OCI-LY7 (cell line): Measurements from ENCODE around the gene RBSN. TPM values are rescaled to one million over a fixed set of nuclear protein-coding genes. Genes with fewer than 3 reads are reported as not detected.

Experiments used
- BruUV-seq: library from RNA; stranded (reverse); fragments of 400-500 nt; replicated peaks from 2 replicates; lab custom pipeline; 2021; lab: Mats Ljungman, UMichigan
- CTCF ChIA-PET: fragments of 300-600 bp; sonication (Branson Sonifier 250); formaldehyde crosslinking; loops from one replicate; lab custom pipeline; 2022; ENCODE audit warnings: antibody characterized with exemption; ENCODE audit not compliant: unreplicated experiment; lab: Charles Lee
- POLR2A ChIA-PET: fragments of 300-600 bp; sonication (Branson Sonifier 250); formaldehyde crosslinking; loops from one replicate; lab custom pipeline; 2022; ENCODE audit warnings: antibody characterized with exemption; lab: Charles Lee
- DNase-seq: peaks from one replicate; pipeline ENCODE4 v3.0.0-alpha.2; 2015; ENCODE audit warnings: low spot score
- H2AFZ ChIP-seq: fragments of 200-600 bp; sonication (generic), shearing (Covaris generic); 2 replicates; pipeline ENCODE4 v1.6.1; 2014; ENCODE audit warnings: mild to moderate bottlenecking, antibody characterized with exemption, low read length, moderate library complexity
- H3K27ac ChIP-seq: fragments of 200-600 bp; sonication (generic); 2 replicates; pipeline ENCODE4 v1.5.1; 2014; ENCODE audit warnings: mixed run types, low read depth, mild to moderate bottlenecking, moderate library complexity, low read length, inconsistent platforms; ENCODE audit not compliant: poor library complexity, severe bottlenecking
- H3K36me3 ChIP-seq: fragments of 200-600 bp; sonication (generic); 2 replicates; pipeline ENCODE4 v1.6.1; 2014; ENCODE audit warnings: mild to moderate bottlenecking, antibody characterized with exemption, low read length, moderate library complexity, mixed read lengths; ENCODE audit not compliant: insufficient read depth
- H3K4me1 ChIP-seq: fragments of 200-600 bp; sonication (generic); 2 replicates; pipeline ENCODE4 v1.5.1; 2014; ENCODE audit warnings: mild to moderate bottlenecking, low read length; ENCODE audit not compliant: insufficient read depth, poor library complexity, severe bottlenecking
- H3K4me2 ChIP-seq: fragments of 200-600 bp; sonication (generic); 2 replicates; pipeline ENCODE4 v1.6.1; 2014; ENCODE audit warnings: mild to moderate bottlenecking, low read length
- H3K4me3 ChIP-seq: fragments of 200-600 bp; sonication (generic); 2 replicates; pipeline ENCODE4 v1.5.1; 2014; ENCODE audit warnings: mild to moderate bottlenecking, low read depth, low read length; ENCODE audit not compliant: poor library complexity, severe bottlenecking
- H3K79me2 ChIP-seq: fragments of 200-600 bp; sonication (generic); 2 replicates; pipeline ENCODE4 v1.6.1; 2016; ENCODE audit warnings: low read depth, mild to moderate bottlenecking, low read length, moderate library complexity, mixed read lengths; ENCODE audit not compliant: insufficient read depth
- H3K9me2 ChIP-seq: fragments of 200-600 bp; sonication (generic); 2 replicates; pipeline ENCODE4 v1.6.1; 2016; ENCODE audit warnings: mild to moderate bottlenecking, low read length, mixed read lengths; ENCODE audit not compliant: insufficient read depth
- H3K9me3 ChIP-seq: fragments of 200-600 bp; sonication (generic); 2 replicates; pipeline ENCODE4 v1.6.1; 2014; ENCODE audit warnings: mild to moderate bottlenecking, mixed run types, low read length, mixed read lengths
- H4K20me1 ChIP-seq: fragments of 200-600 bp; sonication (generic); 2 replicates; pipeline ENCODE4 v1.6.1; 2014; ENCODE audit warnings: mild to moderate bottlenecking, antibody characterized with exemption, low read length, moderate library complexity, mixed read lengths; ENCODE audit not compliant: insufficient read depth
- EZH2phosphoT487 ChIP-seq: fragments of 200-600 bp; sonication (generic); IDR thresholded peaks from 2 replicates; pipeline ENCODE4 v1.6.1; 2018; ENCODE audit warnings: low read depth, borderline replicate concordance, mild to moderate bottlenecking, mixed run types, antibody characterized with exemption, low read length, moderate library complexity, mixed read lengths
- intact Hi-C: fragments of 100-400 bp; cut with micrococcal nuclease; formaldehyde crosslinking; loops from one replicate; pipeline ENCODE4 v1.10.0; 2022; ENCODE audit not compliant: unreplicated experiment
- total RNA-seq, 2 experiments: library from RNA; depleted of rRNA in 1 of 2; stranded (reverse); fragments of >200 nt in 1 of 2; shearing (Covaris generic) in 1 of 2; gene quantifications; 2 replicates each; pipeline ENCODE4 v1.2.3, GENCODE V29; 2014 to 2022
- TF ChIP-seq, protein P1 (sequence below): fragments of 200-600 bp; sonication (generic); conservative IDR thresholded peaks from 2 replicates; pipeline ENCODE4 v1.5.1; 2014; ENCODE audit warnings: mild to moderate bottlenecking, antibody characterized with exemption, low read length, moderate library complexity, mixed read lengths

RBSN gene
- total RNA-seq, 2 experiments from 2014 or later: 13.3 to 21.4 TPM

DNA sequence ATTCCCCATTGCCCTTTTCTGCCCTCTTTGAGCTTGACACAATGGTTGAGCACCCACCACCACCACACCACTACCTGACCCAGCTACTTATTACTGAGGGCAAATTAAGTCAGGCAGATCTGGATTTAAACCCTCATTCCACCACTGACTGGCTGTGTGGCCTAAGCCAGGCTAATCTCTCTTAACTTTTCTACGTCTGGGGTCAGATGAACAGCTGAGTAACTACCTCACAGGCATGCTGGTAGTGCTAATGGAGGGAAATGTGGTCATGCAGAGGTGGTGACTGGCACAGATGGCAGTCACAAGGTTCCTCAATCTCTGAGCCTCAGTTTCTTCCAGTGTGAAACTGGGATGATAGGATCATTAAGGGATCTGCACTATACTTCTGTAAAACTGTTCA lies 29.5 kb downstream of the RBSN start:
- H3K36me3 ChIP-seq: peaks cover 43% of the 10 kb centered on the region
- H3K27ac ChIP-seq: no peak overlapping the region
- no peak overlapping the region for H3K4me2 ChIP-seq
- peaks cover 6% of the 10 kb centered on the region for H3K79me2 ChIP-seq
- no peak for DNase-seq
- POLR2A ChIA-PET: interaction anchor here (1.2 kb wide), 1 partner anchor 9 kb away, joined by 5 read pairs; no protein-coding TSS in a partner anchor
- H3K9me3 ChIP-seq: no peaks in the 10 kb centered on the region
- TF ChIP-seq, protein P1, sequence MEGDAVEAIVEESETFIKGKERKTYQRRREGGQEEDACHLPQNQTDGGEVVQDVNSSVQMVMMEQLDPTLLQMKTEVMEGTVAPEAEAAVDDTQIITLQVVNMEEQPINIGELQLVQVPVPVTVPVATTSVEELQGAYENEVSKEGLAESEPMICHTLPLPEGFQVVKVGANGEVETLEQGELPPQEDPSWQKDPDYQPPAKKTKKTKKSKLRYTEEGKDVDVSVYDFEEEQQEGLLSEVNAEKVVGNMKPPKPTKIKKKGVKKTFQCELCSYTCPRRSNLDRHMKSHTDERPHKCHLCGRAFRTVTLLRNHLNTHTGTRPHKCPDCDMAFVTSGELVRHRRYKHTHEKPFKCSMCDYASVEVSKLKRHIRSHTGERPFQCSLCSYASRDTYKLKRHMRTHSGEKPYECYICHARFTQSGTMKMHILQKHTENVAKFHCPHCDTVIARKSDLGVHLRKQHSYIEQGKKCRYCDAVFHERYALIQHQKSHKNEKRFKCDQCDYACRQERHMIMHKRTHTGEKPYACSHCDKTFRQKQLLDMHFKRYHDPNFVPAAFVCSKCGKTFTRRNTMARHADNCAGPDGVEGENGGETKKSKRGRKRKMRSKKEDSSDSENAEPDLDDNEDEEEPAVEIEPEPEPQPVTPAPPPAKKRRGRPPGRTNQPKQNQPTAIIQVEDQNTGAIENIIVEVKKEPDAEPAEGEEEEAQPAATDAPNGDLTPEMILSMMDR: no peak
- TF ChIP-seq EZH2phosphoT487: no peak
- no peak overlapping the region for H3K4me3 ChIP-seq
- peaks cover 6% of the 10 kb centered on the region for H3K4me1 ChIP-seq
- no TSS peak for BruUV-seq
- CTCF ChIA-PET: no interaction called here
- no peaks in the 10 kb centered on the region for H3K9me2 ChIP-seq
- no peaks in the 10 kb centered on the region for H4K20me1 ChIP-seq
- intact Hi-C loops: no loop called here
- no peak overlapping the region for H2AFZ ChIP-seq

DNA sequence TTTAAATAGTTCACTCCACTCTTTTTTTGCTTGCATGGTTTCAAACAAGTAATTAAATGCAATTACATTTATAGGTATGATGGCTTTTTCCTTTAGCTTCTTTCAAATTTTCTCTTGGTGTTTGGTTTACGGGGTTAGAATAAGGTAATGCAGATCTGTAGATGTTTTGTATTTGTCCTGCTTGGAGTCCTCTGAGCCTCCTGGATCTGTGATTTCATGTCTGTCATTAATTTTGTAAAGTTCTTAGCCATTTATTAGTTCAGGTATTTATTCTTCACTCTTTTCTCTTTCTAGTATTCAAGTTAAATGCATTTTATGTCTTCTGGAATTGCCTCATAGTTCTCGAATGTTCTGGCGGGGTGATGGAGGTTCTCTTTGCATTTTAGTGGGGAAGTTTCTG lies 32.5 kb downstream of the RBSN start:
- no peak overlapping the region for H2AFZ ChIP-seq
- no peaks in the 10 kb centered on the region for H3K9me2 ChIP-seq
- DNase-seq: no peak
- POLR2A ChIA-PET: interaction anchor here (0.6 kb wide), 1 partner anchor 1754 kb away, joined by 3 read pairs; no protein-coding TSS in a partner anchor
- H3K9me3 ChIP-seq: no peaks in the 10 kb centered on the region
- no peak overlapping the region for H3K27ac ChIP-seq
- peaks cover 23% of the 10 kb centered on the region for H3K79me2 ChIP-seq
- H3K4me3 ChIP-seq: no peak overlapping the region
- H3K4me2 ChIP-seq: no peak overlapping the region
- TF ChIP-seq EZH2phosphoT487: no peak
- TF ChIP-seq, protein P1: no peak
- H3K36me3 ChIP-seq: peaks cover 32% of the 10 kb centered on the region
- intact Hi-C loops: no loop called here
- CTCF ChIA-PET: no interaction called here
- peaks cover 16% of the 10 kb centered on the region for H3K4me1 ChIP-seq
- 0 out of 2 replicates have a peak, but pooled peaks cover 5% of the 10 kb centered on the region for H4K20me1 ChIP-seq
- BruUV-seq: no TSS peak

DNA sequence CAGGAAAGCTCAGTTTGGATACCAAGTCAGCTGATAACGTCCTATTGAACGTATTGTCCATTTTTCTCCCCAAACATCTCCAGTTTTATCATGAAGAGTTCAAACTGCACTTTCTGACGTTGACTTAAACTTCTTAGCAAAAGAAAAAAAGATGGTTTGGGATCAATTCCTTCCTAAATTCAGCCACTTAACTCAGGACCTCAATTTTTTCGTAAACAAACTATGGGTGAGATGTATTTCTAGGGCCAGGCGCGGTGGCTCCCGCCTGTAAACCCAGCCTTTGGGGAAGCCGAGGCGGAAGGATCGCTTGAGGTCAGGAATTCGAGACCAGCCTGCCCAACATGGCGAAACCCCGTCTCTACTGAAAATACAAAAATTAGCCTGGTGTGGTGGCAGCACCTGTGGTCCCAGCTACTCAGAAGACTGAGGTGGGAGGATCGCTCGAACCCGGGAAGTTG lies 33.4 kb downstream of the RBSN start:
- no peaks in the 10 kb centered on the region for H3K9me2 ChIP-seq
- H3K79me2 ChIP-seq: peaks cover 28% of the 10 kb centered on the region
- H2AFZ ChIP-seq: peak overlapping the region; percentile 93
- ChIA-PET POLR2A (interaction anchor here (0.9 to 1.7 kb wide), 10 partner anchors 7 to 120 kb away, joined by 3 to 6 read pairs (median 4); no protein-coding TSS in a partner anchor), CTCF (interaction anchor here (0.7 to 0.9 kb wide), 2 partner anchors 14 to 691 kb away, joined by 3 to 4 read pairs; no protein-coding TSS in a partner anchor)
- intact Hi-C loops: no loop called here
- H3K4me2 ChIP-seq: peak overlapping the region; percentile 77
- no TSS peak for BruUV-seq
- H3K4me3 ChIP-seq: peak overlapping the region; percentile 96
- DNase-seq: no peak
- TF ChIP-seq EZH2phosphoT487: no peak
- TF ChIP-seq, protein P1: no peak
- peaks cover 16% of the 10 kb centered on the region for H3K4me1 ChIP-seq
- H3K27ac ChIP-seq: no peak overlapping the region
- no peaks in the 10 kb centered on the region for H3K9me3 ChIP-seq
- H3K36me3 ChIP-seq: peaks cover 29% of the 10 kb centered on the region
- H4K20me1 ChIP-seq: 0 out of 2 replicates have a peak, but pooled peaks cover 5% of the 10 kb centered on the region
